ENCODE measurements around the gene RGS6.

RGS6 gene

DNA sequence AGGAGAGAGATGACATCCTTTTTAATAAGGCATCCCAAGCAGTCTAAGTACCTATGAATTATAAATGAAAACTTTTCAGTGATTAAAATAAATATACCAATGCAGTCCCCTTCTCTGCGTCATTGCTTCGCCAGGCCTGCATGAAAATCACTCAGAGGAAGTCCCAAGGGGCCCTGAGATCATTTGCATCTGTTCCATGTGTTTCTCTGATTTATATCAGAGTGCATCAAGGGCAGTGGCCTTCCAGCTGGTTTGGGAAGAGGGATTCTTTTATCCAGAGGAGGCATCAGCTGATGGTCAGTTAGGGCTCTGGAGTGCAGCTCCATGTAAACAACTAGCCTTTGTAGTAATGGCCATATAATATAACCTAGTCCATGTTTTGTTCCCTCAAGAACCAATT lies 210.1 kb downstream of the RGS6 start:
- TF ChIP-seq, protein P1, sequence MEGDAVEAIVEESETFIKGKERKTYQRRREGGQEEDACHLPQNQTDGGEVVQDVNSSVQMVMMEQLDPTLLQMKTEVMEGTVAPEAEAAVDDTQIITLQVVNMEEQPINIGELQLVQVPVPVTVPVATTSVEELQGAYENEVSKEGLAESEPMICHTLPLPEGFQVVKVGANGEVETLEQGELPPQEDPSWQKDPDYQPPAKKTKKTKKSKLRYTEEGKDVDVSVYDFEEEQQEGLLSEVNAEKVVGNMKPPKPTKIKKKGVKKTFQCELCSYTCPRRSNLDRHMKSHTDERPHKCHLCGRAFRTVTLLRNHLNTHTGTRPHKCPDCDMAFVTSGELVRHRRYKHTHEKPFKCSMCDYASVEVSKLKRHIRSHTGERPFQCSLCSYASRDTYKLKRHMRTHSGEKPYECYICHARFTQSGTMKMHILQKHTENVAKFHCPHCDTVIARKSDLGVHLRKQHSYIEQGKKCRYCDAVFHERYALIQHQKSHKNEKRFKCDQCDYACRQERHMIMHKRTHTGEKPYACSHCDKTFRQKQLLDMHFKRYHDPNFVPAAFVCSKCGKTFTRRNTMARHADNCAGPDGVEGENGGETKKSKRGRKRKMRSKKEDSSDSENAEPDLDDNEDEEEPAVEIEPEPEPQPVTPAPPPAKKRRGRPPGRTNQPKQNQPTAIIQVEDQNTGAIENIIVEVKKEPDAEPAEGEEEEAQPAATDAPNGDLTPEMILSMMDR (IDR thresholded peaks at IDR 0.05; ENCODE audit: low read depth, low read length, missing control alignments): no peak
- H3K4me3 ChIP-seq (ENCODE audit: low read depth, low read length): no peak overlapping the region
- no peak for DNase-seq (ENCODE audit: low read depth)

DNA sequence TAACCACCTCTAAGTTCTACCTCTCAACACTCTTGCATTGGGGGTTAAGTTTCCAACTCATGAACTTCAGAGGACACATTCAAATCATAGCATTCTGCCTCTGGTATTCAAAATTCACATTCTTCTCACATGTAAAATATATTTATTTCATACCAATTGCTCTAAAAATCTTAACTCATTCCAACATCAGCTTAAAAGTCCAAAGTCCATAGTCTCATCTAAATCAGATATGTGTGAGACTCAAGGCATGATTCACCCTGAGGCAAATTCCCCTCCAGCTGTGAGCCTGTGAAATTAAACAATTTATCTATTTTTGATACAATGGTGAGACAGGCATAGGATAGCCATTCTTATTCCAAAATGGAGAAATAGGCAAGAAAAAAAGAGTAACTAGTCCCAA lies 214.0 kb downstream of the RGS6 start:
- no peak for DNase-seq (ENCODE audit: low read depth)
- H3K4me3 ChIP-seq (ENCODE audit: low read depth, low read length): no peak overlapping the region
- TF ChIP-seq, protein P1 (IDR thresholded peaks at IDR 0.05; ENCODE audit: low read depth, low read length, missing control alignments): no peak

DNA sequence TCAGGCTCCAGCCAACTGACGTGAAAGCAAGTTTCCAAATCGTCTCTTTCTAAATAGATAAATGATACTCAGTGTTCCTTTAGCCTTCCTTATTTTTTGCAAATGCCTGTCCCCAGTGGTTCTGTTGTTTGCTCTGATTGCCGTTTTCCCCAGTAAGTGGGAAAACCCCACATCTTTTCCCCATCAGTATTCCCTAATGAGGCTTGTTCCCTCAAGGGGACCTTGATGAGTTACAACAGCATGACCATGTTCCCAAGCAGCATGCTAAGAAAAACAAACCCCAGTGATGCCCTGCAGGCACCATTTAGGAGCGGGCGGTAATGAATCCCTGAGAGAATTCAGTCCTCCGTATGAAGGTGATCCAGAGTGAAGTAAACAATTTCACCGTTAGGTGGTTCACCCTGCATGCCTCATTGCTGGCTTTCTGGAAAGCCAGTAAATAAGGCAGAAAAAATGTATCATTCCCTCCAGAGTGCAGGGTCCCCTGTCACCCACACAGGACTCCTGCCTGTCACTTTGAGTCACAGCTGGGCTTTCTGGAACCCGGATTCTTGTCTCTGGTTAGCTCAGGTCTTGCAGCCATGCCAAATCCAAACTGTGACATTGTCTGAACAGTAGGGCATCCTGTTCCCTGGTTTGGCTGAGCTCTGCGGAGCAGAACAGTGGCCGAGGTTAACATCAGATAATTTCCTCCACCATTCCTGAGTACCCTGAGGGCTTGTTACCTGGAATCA lies 222.6 kb downstream of the RGS6 start:
- no peak for DNase-seq (ENCODE audit: low read depth)
- TF ChIP-seq, protein P1 (IDR thresholded peaks at IDR 0.05; ENCODE audit: low read depth, low read length, missing control alignments): no peak
- no peak overlapping the region for H3K4me3 ChIP-seq (ENCODE audit: low read depth, low read length)

DNA sequence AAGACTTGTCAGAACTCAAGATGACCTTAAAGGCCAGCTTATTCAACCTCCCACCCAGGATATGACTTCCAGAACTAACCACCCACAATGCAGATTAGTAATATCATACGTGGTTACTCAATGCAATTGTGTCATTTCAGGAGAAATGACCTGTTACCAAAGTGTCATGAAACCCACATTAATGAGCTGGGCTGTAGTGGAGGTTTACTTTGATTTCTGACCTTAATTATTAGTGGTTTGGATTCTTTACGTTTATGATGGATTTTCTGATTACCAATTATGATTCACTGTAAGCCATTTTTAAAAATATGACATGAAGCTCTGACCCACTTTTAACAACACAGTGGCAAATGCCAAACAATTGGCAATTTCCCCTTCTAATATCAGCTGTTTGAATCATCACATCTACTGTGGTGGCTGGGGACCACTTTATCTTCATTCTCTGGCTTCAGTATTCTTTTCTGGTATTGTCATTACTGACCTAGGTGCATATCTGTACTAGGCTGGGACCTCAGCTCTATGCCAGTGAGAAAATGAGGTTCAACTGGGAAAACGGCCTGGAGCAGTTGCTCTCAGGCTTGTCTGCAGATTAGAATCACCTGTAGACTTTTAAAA lies 223.3 kb downstream of the RGS6 start:
- TF ChIP-seq, protein P1 (IDR thresholded peaks at IDR 0.05; ENCODE audit: low read depth, low read length, missing control alignments): no peak
- no peak overlapping the region for H3K4me3 ChIP-seq (ENCODE audit: low read depth, low read length)
- DNase-seq (ENCODE audit: low read depth): no peak

DNA sequence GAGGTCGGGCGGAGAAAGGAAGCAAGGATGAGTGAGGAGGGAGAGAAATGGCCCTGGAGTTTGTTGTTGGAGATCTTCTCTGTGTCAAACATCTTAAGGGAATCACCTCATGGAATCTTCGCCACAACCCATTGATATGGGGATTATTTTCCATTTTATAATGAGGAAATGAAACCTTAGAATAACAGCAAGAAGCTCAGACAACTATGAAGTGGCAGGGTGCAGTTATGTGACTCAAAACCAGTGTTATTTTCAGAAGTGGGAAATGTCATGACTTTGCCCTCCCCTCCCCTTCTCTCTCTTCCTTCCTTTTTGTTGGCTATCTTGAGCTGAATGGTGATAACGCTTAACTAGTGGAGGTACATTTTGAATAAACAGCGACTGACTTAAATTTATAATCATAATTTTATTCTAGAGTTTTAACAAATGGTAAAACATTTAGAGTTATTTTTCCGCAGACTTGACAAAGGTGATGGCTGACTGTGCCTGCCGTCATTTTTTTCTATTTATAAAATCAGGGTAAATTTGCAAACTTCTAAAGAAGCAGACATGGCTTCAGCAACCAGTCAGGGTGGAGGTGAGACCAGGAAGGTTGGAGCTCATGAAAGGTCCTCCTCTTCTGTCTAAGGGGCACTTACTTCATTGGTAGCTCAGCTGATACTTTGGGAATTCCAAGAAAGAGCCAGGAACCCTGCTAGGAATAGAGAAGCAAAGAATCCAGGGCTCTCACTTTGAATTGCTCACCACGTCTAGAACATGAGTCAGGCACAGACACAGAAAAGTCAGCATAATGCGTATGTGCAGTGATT lies 232.4 kb downstream of the RGS6 start:
- no peak overlapping the region for H3K4me3 ChIP-seq (ENCODE audit: low read depth, low read length)
- DNase-seq (ENCODE audit: low read depth): no peak
- TF ChIP-seq, protein P1 (IDR thresholded peaks at IDR 0.05; ENCODE audit: low read depth, low read length, missing control alignments): no peak

DNA sequence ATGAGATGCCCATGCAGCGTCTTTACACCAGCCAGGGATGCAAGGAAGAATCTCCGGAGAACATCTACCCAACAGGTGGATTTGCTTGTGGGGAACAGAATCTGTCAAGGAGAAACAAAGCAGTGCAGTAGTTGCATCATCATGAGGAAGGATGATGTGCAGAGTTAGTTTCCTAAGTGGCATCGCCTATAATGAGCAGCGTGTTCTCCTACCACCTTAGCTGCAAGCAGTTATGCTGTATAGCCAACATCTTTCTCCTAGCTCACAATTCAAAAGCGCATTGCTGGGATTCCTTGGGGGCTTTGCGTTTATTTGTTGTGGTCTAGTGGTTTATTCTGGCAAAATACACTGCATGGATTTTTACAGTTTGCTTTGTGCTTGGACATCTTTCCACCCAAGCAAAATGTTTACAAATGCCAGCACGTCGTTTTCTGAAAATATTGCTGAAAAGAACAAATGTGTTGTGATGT lies 233.0 kb downstream of the RGS6 start:
- no peak overlapping the region for H3K4me3 ChIP-seq (ENCODE audit: low read depth, low read length)
- DNase-seq (ENCODE audit: low read depth): no peak
- TF ChIP-seq, protein P1 (IDR thresholded peaks at IDR 0.05; ENCODE audit: low read depth, low read length, missing control alignments): no peak

Measured in GM12864 (cell line).